ENCODE results near the gene ARRB2. TPM values are rescaled to one million over a fixed set of nuclear protein-coding genes. Genes with fewer than 3 reads are reported as not detected.

ARRB2 gene
- total RNA-seq, 3 donors from 2014 or later (not counting 1 experiment from before 2014, with no cell fraction given) = 314 to 374 (median 335) TPM

DNA sequence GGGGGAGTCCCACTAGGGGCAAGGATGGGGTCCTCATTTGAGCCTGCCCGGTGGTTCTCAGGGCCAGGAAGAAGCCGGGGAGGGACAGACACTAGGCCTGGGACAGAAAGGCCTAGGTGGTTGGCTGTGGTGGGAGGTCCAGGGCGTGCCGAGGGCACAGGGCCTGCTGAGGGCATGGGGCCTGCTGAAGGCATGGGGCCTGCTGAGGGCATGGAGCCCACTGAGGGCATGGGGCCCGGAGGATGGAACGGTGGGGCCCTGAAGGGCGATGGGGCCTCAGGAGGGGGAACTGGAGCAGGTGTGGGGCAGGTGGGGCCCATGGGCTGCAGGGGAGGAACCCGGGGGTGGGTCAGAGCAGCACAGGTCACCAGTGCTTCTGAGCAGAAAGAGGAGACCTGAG is 37.7 kb upstream of the ARRB2 start:
- no peaks in the 10 kb centered on the region for H3K27me3 ChIP-seq (ENCODE audit: control insufficient read depth, insufficient read depth, low read length)
- ATAC-seq (no peak), DNase-seq (no peak)
- peaks cover 8% of the 10 kb centered on the region for H3K36me3 Mint-ChIP-seq
- H3K4me3 ChIP-seq (ENCODE audit: low read length) = no peak overlapping the region
- H3K27ac ChIP-seq (ENCODE audit: low read length) = no peak overlapping the region
- intact Hi-C loops (cut with micrococcal nuclease) = no loop called here
- no peaks in the 10 kb centered on the region for H3K27me3 Mint-ChIP-seq (ENCODE audit: low read depth in 2 of 2)
- no peaks in the 10 kb centered on the region for H3K4me1 Mint-ChIP-seq
- H3K4me3 Mint-ChIP-seq = no peak overlapping the region
- 95% methylated on average over 8 of the region's 8 CpGs for WGBS (ENCODE audit: insufficient coverage)
- no peaks in the 10 kb centered on the region for H3K9me3 ChIP-seq (ENCODE audit: control insufficient read depth, insufficient read depth, low read length)
- H3K9me3 Mint-ChIP-seq = no peaks in the 10 kb centered on the region
- H3K4me1 ChIP-seq (ENCODE audit: control insufficient read depth, insufficient read depth, low read length) = no peaks in the 10 kb centered on the region
- peaks cover 64% of the 10 kb centered on the region for H3K36me3 ChIP-seq (ENCODE audit: control insufficient read depth, insufficient read depth, low read length)
- no peak overlapping the region for H3K27ac Mint-ChIP-seq
- TF ChIP-seq, protein P1, sequence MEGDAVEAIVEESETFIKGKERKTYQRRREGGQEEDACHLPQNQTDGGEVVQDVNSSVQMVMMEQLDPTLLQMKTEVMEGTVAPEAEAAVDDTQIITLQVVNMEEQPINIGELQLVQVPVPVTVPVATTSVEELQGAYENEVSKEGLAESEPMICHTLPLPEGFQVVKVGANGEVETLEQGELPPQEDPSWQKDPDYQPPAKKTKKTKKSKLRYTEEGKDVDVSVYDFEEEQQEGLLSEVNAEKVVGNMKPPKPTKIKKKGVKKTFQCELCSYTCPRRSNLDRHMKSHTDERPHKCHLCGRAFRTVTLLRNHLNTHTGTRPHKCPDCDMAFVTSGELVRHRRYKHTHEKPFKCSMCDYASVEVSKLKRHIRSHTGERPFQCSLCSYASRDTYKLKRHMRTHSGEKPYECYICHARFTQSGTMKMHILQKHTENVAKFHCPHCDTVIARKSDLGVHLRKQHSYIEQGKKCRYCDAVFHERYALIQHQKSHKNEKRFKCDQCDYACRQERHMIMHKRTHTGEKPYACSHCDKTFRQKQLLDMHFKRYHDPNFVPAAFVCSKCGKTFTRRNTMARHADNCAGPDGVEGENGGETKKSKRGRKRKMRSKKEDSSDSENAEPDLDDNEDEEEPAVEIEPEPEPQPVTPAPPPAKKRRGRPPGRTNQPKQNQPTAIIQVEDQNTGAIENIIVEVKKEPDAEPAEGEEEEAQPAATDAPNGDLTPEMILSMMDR (IDR thresholded peaks at IDR 0.05) = no peak

DNA sequence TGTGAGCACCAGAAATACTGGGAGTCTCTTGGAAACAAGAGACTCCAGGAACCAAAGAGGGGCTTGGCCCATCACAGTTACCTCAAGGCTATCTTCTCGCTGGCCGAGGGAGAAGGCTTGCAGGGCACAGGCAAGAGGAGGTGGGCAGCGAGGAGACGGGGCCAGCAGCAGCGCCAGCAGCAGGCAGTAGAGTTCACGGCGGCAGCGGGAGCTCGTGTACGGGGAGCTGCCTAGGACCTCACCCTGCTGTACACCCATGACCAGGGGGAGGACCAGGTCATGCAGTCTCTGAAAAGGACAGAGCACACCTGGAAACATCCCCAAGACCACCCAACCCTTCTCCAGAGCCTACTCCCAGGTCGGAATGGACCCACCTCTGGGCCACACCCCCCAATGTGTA is 37.3 kb upstream of the ARRB2 start:
- H3K4me1 ChIP-seq (ENCODE audit: control insufficient read depth, insufficient read depth, low read length) = no peaks in the 10 kb centered on the region
- no peaks in the 10 kb centered on the region for H3K9me3 Mint-ChIP-seq
- no peak overlapping the region for H3K4me3 ChIP-seq (ENCODE audit: low read length)
- intact Hi-C loops (cut with micrococcal nuclease) = no loop called here
- TF ChIP-seq, protein P1 (IDR thresholded peaks at IDR 0.05) = no peak
- H3K27me3 Mint-ChIP-seq (ENCODE audit: low read depth in 2 of 2) = no peaks in the 10 kb centered on the region
- no peak overlapping the region for H3K27ac Mint-ChIP-seq
- 97% methylated on average over 11 of the region's 11 CpGs for WGBS (ENCODE audit: insufficient coverage)
- DNase-seq = no peak
- H3K4me1 Mint-ChIP-seq = no peaks in the 10 kb centered on the region
- peaks cover 64% of the 10 kb centered on the region for H3K36me3 ChIP-seq (ENCODE audit: control insufficient read depth, insufficient read depth, low read length)
- H3K27me3 ChIP-seq (ENCODE audit: control insufficient read depth, insufficient read depth, low read length) = no peaks in the 10 kb centered on the region
- no peak for ATAC-seq
- peaks cover 8% of the 10 kb centered on the region for H3K36me3 Mint-ChIP-seq
- no peaks in the 10 kb centered on the region for H3K9me3 ChIP-seq (ENCODE audit: control insufficient read depth, insufficient read depth, low read length)
- no peak overlapping the region for H3K27ac ChIP-seq (ENCODE audit: low read length)
- H3K4me3 Mint-ChIP-seq = no peak overlapping the region

DNA sequence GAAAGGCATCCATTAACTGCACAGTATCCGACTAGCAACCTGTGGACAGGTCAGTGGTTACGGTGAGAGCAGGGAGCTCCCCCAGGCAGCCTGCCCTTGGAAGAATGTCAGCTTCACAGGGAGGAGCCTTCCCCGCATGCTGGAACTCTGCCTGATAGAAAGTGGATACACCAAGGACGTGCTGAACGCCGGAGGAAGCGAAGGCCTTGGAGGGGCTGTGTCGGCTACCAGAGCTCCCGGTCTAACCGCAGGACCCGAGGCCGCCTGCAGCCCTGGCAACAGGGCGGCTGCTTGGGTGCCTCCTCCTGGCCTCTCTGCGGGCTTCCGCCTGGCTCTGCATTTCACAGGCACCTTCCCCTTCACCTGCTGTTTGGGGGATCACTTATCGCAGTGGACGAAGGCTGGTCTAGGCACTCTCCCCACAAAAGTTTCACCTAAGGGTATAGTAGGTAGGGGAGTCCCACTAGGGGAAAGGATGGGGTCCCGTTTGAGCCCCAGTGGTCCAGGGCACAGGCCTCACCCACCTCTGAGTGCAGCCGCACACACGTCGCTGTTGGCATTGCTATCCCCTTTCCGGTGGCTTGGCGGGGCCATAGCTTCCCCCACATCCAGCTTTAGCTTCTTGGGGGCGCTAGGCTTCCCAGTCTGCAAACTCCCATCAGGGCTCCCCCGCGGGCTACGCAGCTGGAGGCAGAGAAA is 36.3 kb upstream of the ARRB2 start:
- H3K27ac Mint-ChIP-seq = no peak overlapping the region
- peaks cover 68% of the 10 kb centered on the region for H3K36me3 ChIP-seq (ENCODE audit: control insufficient read depth, insufficient read depth, low read length)
- H3K4me1 Mint-ChIP-seq = no peaks in the 10 kb centered on the region
- ATAC-seq (no peak), DNase-seq (no peak)
- no peaks in the 10 kb centered on the region for H3K9me3 Mint-ChIP-seq
- TF ChIP-seq, protein P1 (IDR thresholded peaks at IDR 0.05) = no peak
- no peak overlapping the region for H3K4me3 Mint-ChIP-seq
- no peak overlapping the region for H3K27ac ChIP-seq (ENCODE audit: low read length)
- H3K27me3 ChIP-seq (ENCODE audit: control insufficient read depth, insufficient read depth, low read length) = no peaks in the 10 kb centered on the region
- H3K36me3 Mint-ChIP-seq = peaks cover 8% of the 10 kb centered on the region
- H3K9me3 ChIP-seq (ENCODE audit: control insufficient read depth, insufficient read depth, low read length) = no peaks in the 10 kb centered on the region
- whole genome bisulfite sequencing (ENCODE audit: insufficient coverage) = 95% methylated on average over 25 of the region's 27 CpGs
- intact Hi-C loops (cut with micrococcal nuclease) = no loop called here
- no peak overlapping the region for H3K4me3 ChIP-seq (ENCODE audit: low read length)
- H3K27me3 Mint-ChIP-seq (ENCODE audit: low read depth in 2 of 2) = no peaks in the 10 kb centered on the region
- H3K4me1 ChIP-seq (ENCODE audit: control insufficient read depth, insufficient read depth, low read length) = no peaks in the 10 kb centered on the region

DNA sequence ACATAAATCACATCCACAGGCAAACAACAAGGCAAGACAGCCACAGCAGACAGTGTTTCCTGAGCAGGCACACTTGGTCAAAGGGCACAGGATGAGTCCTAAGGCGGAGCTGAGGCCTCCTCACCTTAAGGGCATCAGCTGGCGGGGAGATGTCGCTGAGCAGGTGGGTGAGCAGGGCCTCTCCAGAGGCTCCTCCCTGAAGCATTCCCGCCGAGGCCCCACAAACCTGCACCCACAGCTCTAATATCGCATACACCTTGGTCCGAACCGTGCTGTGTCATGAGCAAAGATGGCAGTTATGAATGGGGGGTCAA is 35.8 kb upstream of the ARRB2 start:
- H3K9me3 ChIP-seq (ENCODE audit: control insufficient read depth, insufficient read depth, low read length) = no peaks in the 10 kb centered on the region
- Mint-ChIP-seq H3K4me1 (no peaks in the 10 kb centered on the region), H3K27me3 (ENCODE audit: low read depth in 2 of 2) (no peaks in the 10 kb centered on the region), H3K9me3 (no peaks in the 10 kb centered on the region), H3K36me3 (peaks cover 8% of the 10 kb centered on the region), H3K27ac (no peak overlapping the region), H3K4me3 (no peak overlapping the region)
- WGBS (ENCODE audit: insufficient coverage) = over 99% methylated on average over 7 of the region's 8 CpGs
- TF ChIP-seq, protein P1 (IDR thresholded peaks at IDR 0.05) = no peak
- no peaks in the 10 kb centered on the region for H3K27me3 ChIP-seq (ENCODE audit: control insufficient read depth, insufficient read depth, low read length)
- ATAC-seq (no peak), DNase-seq (no peak)
- H3K4me1 ChIP-seq (ENCODE audit: control insufficient read depth, insufficient read depth, low read length) = no peaks in the 10 kb centered on the region
- no peak overlapping the region for H3K27ac ChIP-seq (ENCODE audit: low read length)
- H3K4me3 ChIP-seq (ENCODE audit: low read length) = no peak overlapping the region
- intact Hi-C loops (cut with micrococcal nuclease) = no loop called here
- H3K36me3 ChIP-seq (ENCODE audit: control insufficient read depth, insufficient read depth, low read length) = peaks cover 68% of the 10 kb centered on the region
